Smooth muscle cell (in vitro differentiated cells): ENCODE data around the gene HYAL3. TPM values are rescaled to one million over a fixed set of nuclear protein-coding genes. Genes with fewer than 3 reads are reported as not detected.

Experiments
- DNase-seq: peaks from one replicate; lab custom pipeline; 2025; ENCODE audit not compliant: unreplicated experiment; lab: John Stamatoyannopoulos, UW
- H2AFZ ChIP-seq: fragments of 200-600 bp; sonication (generic); 2 replicates; pipeline ENCODE4 v1.6.0; 2016; ENCODE audit warnings: antibody characterized with exemption, low read depth, mild to moderate bottlenecking
- H3F3A ChIP-seq: fragments of 200-600 bp; sonication (generic); 2 replicates; pipeline ENCODE4 v1.6.0; 2017; ENCODE audit warnings: antibody characterized with exemption, low read depth
- H3K27ac ChIP-seq: fragments of 200-600 bp; sonication (generic); 2 replicates; pipeline ENCODE4 v1.5.1; 2016; ENCODE audit warnings: low read depth, mild to moderate bottlenecking
- H3K27me3 ChIP-seq: fragments of 200-600 bp; sonication (generic); 2 replicates; pipeline ENCODE4 v1.6.1; 2016; ENCODE audit warnings: low read depth, mild to moderate bottlenecking
- H3K36me3 ChIP-seq: fragments of 200-600 bp; sonication (generic); 2 replicates; pipeline ENCODE4 v1.5.1; 2016; ENCODE audit warnings: low read depth
- H3K4me1 ChIP-seq: fragments of 200-600 bp; sonication (generic); 2 replicates; pipeline ENCODE4 v1.5.1; 2016; ENCODE audit warnings: low read depth
- H3K4me2 ChIP-seq: fragments of 200-600 bp; sonication (generic); 2 replicates; pipeline ENCODE4 v1.6.0; 2016; ENCODE audit warnings: mild to moderate bottlenecking
- H3K4me3 ChIP-seq: fragments of 200-600 bp; sonication (generic); 2 replicates; pipeline ENCODE4 v1.5.1; 2016; ENCODE audit warnings: mild to moderate bottlenecking
- H3K79me2 ChIP-seq: fragments of 200-600 bp; sonication (generic); 2 replicates; pipeline ENCODE4 v1.6.0; 2016; ENCODE audit warnings: low read depth, mild to moderate bottlenecking
- H3K9ac ChIP-seq: fragments of 200-600 bp; sonication (generic); 2 replicates; pipeline ENCODE4 v1.6.0; 2016; ENCODE audit warnings: low read depth
- H3K9me3 ChIP-seq: fragments of 200-600 bp; sonication (generic); replicated peaks from 2 replicates; pipeline ENCODE4 v1.5.1; 2016; ENCODE audit warnings: low read depth
- H4K20me1 ChIP-seq: fragments of 200-600 bp; sonication (generic); 2 replicates; pipeline ENCODE4 v1.6.0; 2016; ENCODE audit warnings: low read depth
- CTCF ChIP-seq: fragments of 200-600 bp; sonication (generic); IDR thresholded peaks from 2 replicates; pipeline ENCODE4 v1.5.1; 2017; ENCODE audit warnings: borderline replicate concordance, mild to moderate bottlenecking, antibody characterized with exemption; ENCODE audit not compliant: insufficient read depth, poor library complexity, severe bottlenecking
- WGBS: methylation state at CpG from one replicate; pipeline ENCODE4 v1.1.7; 2016; ENCODE audit warnings: low lambda C conversion rate; 5-methylcytosine and 5-hydroxymethylcytosine counted together
- polyA plus RNA-seq: library from polyadenylated mRNA; unstranded; fragments of >200 nt; fragmentation: Nextera tagmentation; extraction: Ambion mirVana; gene quantifications from 2 replicates; pipeline ENCODE4 v1.2.1, GENCODE V29; 2016
- total RNA-seq: library from RNA; depleted of rRNA; stranded (reverse); fragments of >200 nt; gene quantifications from 2 replicates; pipeline ENCODE4 v1.2.3, GENCODE V29; 2014

HYAL3 gene
- total and polyA plus RNA-seq, 2 experiments from 2014 or later: 2.5 to 3.7 TPM

GRCh38 chr3:50295553-50296431 is 3.4 kb downstream of the HYAL3 start:
- Histone ChIP-seq H3F3A (peaks cover 4% of the 10 kb centered on the region), H3K36me3 (no peaks in the 10 kb centered on the region), H3K4me2 (no peak overlapping the region), H3K27me3 (no peaks in the 10 kb centered on the region), H3K4me1 (peaks cover 22% of the 10 kb centered on the region), H3K79me2 (peaks cover 11% of the 10 kb centered on the region), H3K4me3 (no peak overlapping the region), H3K9ac (no peak overlapping the region), H4K20me1 (no peaks in the 10 kb centered on the region), H3K27ac (no peak overlapping the region), H3K9me3 (no peaks in the 10 kb centered on the region), H2AFZ (no peak overlapping the region)
- DNase-seq: no peak
- no peak for TF ChIP-seq CTCF
- 96% methylated on average over 8 of the region's 8 CpGs for WGBS

GRCh38 chr3:50294492-50295403 is 4.5 kb downstream of the HYAL3 start:
- Histone ChIP-seq H3K79me2 (peaks cover 11% of the 10 kb centered on the region), H3K4me1 (peaks cover 17% of the 10 kb centered on the region), H3K36me3 (no peaks in the 10 kb centered on the region), H2AFZ (no peak overlapping the region), H3K4me2 (no peak overlapping the region), H3K27ac (no peak overlapping the region), H4K20me1 (no peaks in the 10 kb centered on the region), H3K9me3 (no peaks in the 10 kb centered on the region), H3F3A (no peaks in the 10 kb centered on the region), H3K9ac (no peak overlapping the region), H3K4me3 (no peak overlapping the region), H3K27me3 (no peaks in the 10 kb centered on the region)
- no peak for DNase-seq
- TF ChIP-seq CTCF: no peak
- WGBS: 97% methylated on average over 22 of the region's 22 CpGs

GRCh38 chr3:50294089-50294488 is 5.1 kb downstream of the HYAL3 start:
- no peak overlapping the region for H3K4me2 ChIP-seq
- no peak for TF ChIP-seq CTCF
- H3K4me3 ChIP-seq: no peak overlapping the region
- H3F3A ChIP-seq: no peaks in the 10 kb centered on the region
- no peak overlapping the region for H2AFZ ChIP-seq
- no peaks in the 10 kb centered on the region for H3K36me3 ChIP-seq
- H3K9me3 ChIP-seq: no peaks in the 10 kb centered on the region
- no peak overlapping the region for H3K27ac ChIP-seq
- WGBS: 93% methylated on average over 4 of the region's 4 CpGs
- no peak overlapping the region for H3K9ac ChIP-seq
- H3K4me1 ChIP-seq: peaks cover 15% of the 10 kb centered on the region
- H4K20me1 ChIP-seq: no peaks in the 10 kb centered on the region
- no peaks in the 10 kb centered on the region for H3K27me3 ChIP-seq
- no peak for DNase-seq
- H3K79me2 ChIP-seq: peaks cover 11% of the 10 kb centered on the region
